ENCODE data around the gene PDIA5. TPM values are rescaled to one million over a fixed set of nuclear protein-coding genes. Genes with fewer than 3 reads are reported as not detected.

Gene PDIA5
- polyA plus RNA-seq, 1 donor from 2014 or later = 1.4 TPM

- no peak overlapping the region for H2AFZ ChIP-seq (ENCODE audit: low read depth, low read length)
- no peaks in the 10 kb centered on the region for H4K20me1 ChIP-seq (ENCODE audit: insufficient read depth)
- H3F3A ChIP-seq (ENCODE audit: insufficient read depth, low read length, poor library complexity, severe bottlenecking) = no peaks in the 10 kb centered on the region
- no peak overlapping the region for H3K27ac ChIP-seq (ENCODE audit: low read length)
- no peaks in the 10 kb centered on the region for H3K27me3 ChIP-seq (ENCODE audit: insufficient read depth, low read depth, low read length)
- no peak overlapping the region for H3K4me2 ChIP-seq (ENCODE audit: low read length)
- TF ChIP-seq POLR2AphosphoS5 (IDR thresholded peaks at IDR 0.05) (no peak), CTCF (IDR thresholded peaks at IDR 0.05; ENCODE audit: poor library complexity, severe bottlenecking) (no peak), MXI1 (conservative IDR thresholded peaks at IDR 0.05; ENCODE audit: poor library complexity, severe bottlenecking) (no peak), EP300 (conservative IDR thresholded peaks at IDR 0.05; ENCODE audit: poor library complexity, severe bottlenecking) (no peak), SMC3 (conservative IDR thresholded peaks at IDR 0.05; ENCODE audit: poor library complexity) (no peak), RAD21 (conservative IDR thresholded peaks at IDR 0.05) (no peak), EZH2 (IDR thresholded peaks at IDR 0.05; ENCODE audit: borderline replicate concordance, insufficient read depth, low read length, poor library complexity, severe bottlenecking) (no peak), REST (IDR thresholded peaks at IDR 0.05; ENCODE audit: borderline replicate concordance) (no peak), TAF1 (IDR thresholded peaks at IDR 0.05; ENCODE audit: low read depth) (no peak)
- H3K79me2 ChIP-seq (replicated peaks; ENCODE audit: insufficient read depth, low read length) = no peaks in the 10 kb centered on the region
- no peaks in the 10 kb centered on the region for H3K9me3 ChIP-seq (ENCODE audit: low read length)
- H3K4me3 ChIP-seq (ENCODE audit: low read length) = no peak overlapping the region
- H3K9ac ChIP-seq (ENCODE audit: low read length) = no peak overlapping the region
- no peaks in the 10 kb centered on the region for H3K36me3 ChIP-seq (ENCODE audit: insufficient read depth, low read length)
- no peaks in the 10 kb centered on the region for H3K9me2 ChIP-seq (ENCODE audit: insufficient read depth, low read length)
Observed at GRCh38 chr3:123113889-123114450, 47.1 kb downstream of the PDIA5 start.

- Histone ChIP-seq H3K9ac (ENCODE audit: low read length) (no peak overlapping the region), H3K4me2 (ENCODE audit: low read length) (no peak overlapping the region), H4K20me1 (ENCODE audit: insufficient read depth) (no peaks in the 10 kb centered on the region), H3K27me3 (ENCODE audit: insufficient read depth, low read depth, low read length) (no peaks in the 10 kb centered on the region), H3K9me3 (ENCODE audit: low read length) (no peaks in the 10 kb centered on the region), H2AFZ (ENCODE audit: low read depth, low read length) (no peak overlapping the region), H3K27ac (ENCODE audit: low read length) (no peak overlapping the region), H3K4me3 (ENCODE audit: low read length) (no peak overlapping the region), H3K36me3 (ENCODE audit: insufficient read depth, low read length) (no peaks in the 10 kb centered on the region), H3F3A (ENCODE audit: insufficient read depth, low read length, poor library complexity, severe bottlenecking) (no peaks in the 10 kb centered on the region), H3K79me2 (replicated peaks; ENCODE audit: insufficient read depth, low read length) (no peaks in the 10 kb centered on the region), H3K9me2 (ENCODE audit: insufficient read depth, low read length) (no peaks in the 10 kb centered on the region)
- no peak for TF ChIP-seq RAD21 (conservative IDR thresholded peaks at IDR 0.05)
- TF ChIP-seq MXI1 (conservative IDR thresholded peaks at IDR 0.05; ENCODE audit: poor library complexity, severe bottlenecking) = no peak
- TF ChIP-seq EZH2 (IDR thresholded peaks at IDR 0.05; ENCODE audit: borderline replicate concordance, insufficient read depth, low read length, poor library complexity, severe bottlenecking) = no peak
- no peak for TF ChIP-seq POLR2AphosphoS5 (IDR thresholded peaks at IDR 0.05)
- TF ChIP-seq SMC3 (conservative IDR thresholded peaks at IDR 0.05; ENCODE audit: poor library complexity) = no peak
- TF ChIP-seq TAF1 (IDR thresholded peaks at IDR 0.05; ENCODE audit: low read depth) = no peak
- no peak for TF ChIP-seq EP300 (conservative IDR thresholded peaks at IDR 0.05; ENCODE audit: poor library complexity, severe bottlenecking)
- TF ChIP-seq REST (IDR thresholded peaks at IDR 0.05; ENCODE audit: borderline replicate concordance) = no peak
- no peak for TF ChIP-seq CTCF (IDR thresholded peaks at IDR 0.05; ENCODE audit: poor library complexity, severe bottlenecking)
Observed at GRCh38 chr3:123116116-123116515, 49.3 kb downstream of the PDIA5 start.
